Measurements from ENCODE around the gene PSMA4.
"Not testable (repeated sequence)": the region's sequence is repeated elsewhere in the genome, so short reads cannot be mapped to it uniquely, and the experiment has no call there.

Gene PSMA4

DNA sequence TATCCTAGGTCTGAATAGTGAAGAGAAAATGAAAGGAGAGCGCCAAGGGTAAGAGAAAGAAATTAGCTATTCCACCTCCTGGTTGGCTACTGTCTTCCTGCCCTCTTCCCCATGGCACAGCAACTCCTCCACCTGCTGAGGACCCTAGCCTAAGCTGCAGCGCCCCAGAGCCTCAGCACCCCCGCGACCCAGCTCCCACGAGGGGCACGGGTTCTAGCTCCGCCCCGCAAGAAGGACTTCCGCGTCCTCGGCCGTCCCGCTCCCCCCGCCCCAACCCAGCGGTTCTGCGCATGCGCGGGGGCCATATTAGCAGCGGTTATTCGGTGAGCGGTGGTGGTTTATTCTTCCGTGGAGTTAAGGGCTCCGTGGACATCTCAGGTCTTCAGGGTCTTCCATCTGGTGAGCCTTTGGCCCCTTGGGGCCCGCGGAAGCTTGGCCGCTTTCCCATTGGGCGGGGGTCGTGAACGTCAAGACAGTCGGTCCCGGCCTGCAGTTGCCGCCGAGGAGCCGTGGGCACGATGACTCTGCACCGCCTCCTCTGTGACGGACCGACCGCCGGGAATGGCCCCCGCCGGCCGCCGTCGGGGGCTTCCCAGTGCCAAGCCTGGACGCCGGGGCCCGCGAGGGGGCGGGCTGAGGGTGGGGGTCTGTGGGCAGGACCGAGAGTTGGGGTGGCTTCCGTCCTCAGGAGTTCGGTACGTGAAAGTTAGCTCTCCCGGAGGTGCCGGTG is at the start of gene PSMA4:
PSMA4 (plus strand) TSS at position 304 of the 730 bp plus-strand sequence. CDS start 1,484 bp downstream, outside the sequence.
- peak; percentile 95 for DNase-seq (ENCODE audit: low read depth)

DNA sequence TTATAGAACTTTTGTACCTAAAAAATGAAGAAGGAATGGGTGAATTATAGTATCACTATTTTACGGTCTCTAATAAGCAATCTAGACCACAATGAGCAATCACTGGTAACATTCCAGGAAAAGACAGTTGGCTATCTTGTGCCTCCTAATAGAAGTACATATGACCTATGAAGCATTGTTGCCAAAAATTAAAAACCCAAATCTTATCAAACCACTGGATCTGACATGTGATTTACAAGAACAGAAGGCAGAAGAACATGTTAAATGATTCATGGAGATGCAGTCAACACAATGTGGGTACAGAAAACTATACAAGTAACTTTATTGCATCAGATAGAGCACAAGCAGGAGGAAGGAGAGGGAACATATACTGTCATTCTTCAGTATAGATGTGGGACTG is 47.4 kb upstream of the PSMA4 start:
- DNase-seq (ENCODE audit: low read depth), result no peak

DNA sequence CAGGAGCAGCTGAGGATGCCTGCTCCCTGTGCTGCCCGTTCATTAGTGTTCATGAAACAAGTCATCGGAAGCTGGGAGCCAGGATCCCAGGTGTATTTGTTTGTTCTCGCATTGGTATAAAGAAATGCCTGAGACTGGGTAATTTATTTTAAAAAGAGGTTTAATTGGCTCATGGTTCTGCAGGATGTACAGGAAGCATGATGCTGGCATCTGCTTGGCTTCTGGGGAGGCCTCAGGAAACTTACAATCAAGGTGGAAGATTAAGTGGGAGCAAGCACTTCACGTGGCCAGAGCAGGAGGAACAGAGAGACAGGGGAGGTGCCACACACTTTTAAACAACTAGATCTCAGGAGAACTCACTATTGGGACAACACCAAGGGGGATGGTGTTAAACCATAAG is 38.4 kb upstream of the PSMA4 start:
- DNase-seq (ENCODE audit: low read depth), result no peak

- no peak for DNase-seq (ENCODE audit: low read depth)
These were observed 37.6 kb upstream of the PSMA4 start for GRCh38 chr15:78502641-78503040.

DNA sequence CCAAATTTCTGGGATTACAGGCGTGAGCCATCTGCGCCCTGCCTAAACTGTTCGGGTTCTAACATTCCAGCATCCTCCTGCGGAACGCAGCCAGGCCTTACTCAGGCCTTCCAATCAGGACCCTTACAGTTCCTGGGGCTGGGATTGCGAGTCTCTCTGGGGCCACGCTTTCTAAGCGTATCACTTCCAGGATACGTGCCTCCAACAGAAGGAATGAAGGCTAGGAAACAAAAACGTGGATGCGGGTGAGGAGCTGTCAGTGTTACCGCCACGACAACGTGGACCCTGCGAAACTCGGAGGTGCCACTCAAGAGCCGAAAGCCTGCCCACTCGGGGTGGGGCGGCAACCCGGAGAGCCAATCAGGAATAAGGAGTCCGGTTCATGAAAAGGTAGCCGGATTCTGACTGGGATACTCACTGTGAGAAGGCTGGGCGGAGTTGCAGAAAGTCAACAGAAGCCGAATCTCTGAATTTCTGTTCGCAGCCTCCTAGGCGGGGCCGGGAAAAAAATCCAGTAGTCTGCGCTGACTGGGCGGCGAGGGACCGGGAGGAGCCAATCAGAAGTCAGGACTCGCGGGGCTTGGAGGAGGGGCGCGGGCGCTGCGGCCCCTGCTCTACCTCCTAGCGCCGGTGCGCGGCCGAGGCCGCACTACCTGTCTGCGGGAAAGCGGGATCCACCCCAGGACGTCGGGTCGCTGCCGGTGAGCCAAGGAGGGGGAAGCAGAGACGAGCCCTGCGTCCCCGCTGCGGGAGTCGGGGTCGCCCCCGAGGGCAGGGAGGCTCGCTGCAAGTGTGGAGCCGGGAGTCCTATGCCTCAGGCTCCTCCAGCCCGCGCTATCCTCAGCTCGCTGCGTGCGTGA is 33.0 kb upstream of the PSMA4 start, which contains the start of gene HYKK:
HYKK (plus strand) TSS at position 607 of the 860 bp plus-strand sequence. CDS start 5,512 bp downstream, outside the sequence.
- DNase-seq (ENCODE audit: low read depth), result peak; percentile 36

DNA sequence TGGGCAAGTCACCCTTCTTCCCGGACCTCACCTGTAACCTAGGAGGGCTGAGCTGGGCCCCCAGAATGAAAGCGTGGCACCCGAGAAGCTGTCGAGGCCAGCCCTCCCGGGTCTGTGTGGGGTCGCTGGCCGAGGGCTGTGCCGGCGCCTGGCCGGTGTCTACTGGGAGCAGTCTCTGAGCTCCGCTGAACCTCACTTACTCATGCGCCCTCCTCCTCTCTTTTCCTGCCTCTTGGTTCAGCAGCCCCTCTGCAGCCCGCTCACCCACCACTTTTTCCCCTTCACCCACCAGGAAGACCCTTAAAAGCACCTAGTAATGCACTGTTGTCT is 32.4 kb upstream of the PSMA4 start:
- peak; percentile 2 for DNase-seq (ENCODE audit: low read depth)

- DNase-seq (ENCODE audit: low read depth), result no peak
These were observed 32.0 kb upstream of the PSMA4 start for GRCh38 chr15:78508272-78508671.

DNA sequence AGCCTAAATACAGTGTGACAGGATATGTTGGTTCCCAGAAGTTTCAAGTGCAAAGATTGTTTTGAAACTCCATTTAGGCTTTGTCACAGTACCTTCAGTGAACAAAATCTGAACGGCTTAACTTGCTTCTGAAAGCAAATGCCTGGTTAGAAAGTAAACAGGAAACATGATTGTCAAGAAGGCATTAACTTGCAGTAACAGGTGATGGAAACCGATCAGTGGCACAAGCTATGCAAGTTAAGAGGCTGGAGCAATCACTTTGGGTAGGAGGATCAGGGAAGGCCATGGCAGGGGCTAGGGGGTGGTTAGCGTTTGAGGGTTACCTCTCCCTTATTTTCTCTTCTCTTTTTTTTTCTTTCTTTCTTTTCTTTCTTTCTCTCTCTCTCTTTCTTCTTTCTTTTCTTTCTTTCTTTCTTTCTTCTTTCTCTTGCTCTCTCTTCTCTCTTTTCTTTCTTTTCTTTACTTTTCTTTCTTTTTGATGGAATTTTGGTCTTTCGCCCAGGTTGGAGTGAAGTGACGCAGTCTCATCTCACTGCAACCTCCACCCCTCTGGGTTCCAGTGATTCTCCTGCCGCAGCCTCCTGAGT is 30.4 kb upstream of the PSMA4 start:
- DNase-seq (ENCODE audit: low read depth), result no peak

GRCh38 chr15:78520035-78520434 is 20.2 kb upstream of the PSMA4 start:
- DNase-seq (ENCODE audit: low read depth), result not testable (repeated sequence)

GRCh38 chr15:78524230-78524629 is 16.0 kb upstream of the PSMA4 start:
- no peak for DNase-seq (ENCODE audit: low read depth)

DNA sequence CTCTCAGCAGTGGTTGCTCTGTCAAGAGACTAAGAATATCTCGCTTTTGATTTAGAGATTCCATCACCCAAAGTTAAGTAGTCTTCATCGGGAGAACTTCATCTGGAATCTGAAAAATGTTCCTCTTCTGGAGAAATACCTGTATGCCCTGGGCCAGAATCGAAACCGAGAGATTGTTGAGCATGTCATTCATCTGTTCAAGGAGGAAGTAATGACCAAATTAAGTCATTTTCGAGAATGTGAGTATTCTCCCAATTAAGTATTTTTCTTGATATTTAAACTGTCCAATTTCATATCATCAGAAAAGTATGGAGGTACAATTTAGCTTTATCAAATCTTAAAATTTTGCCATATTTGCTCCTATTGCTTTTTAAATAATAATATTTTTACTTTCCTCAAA is 12.9 kb upstream of the PSMA4 start:
- DNase-seq (ENCODE audit: low read depth), result no peak

DNA sequence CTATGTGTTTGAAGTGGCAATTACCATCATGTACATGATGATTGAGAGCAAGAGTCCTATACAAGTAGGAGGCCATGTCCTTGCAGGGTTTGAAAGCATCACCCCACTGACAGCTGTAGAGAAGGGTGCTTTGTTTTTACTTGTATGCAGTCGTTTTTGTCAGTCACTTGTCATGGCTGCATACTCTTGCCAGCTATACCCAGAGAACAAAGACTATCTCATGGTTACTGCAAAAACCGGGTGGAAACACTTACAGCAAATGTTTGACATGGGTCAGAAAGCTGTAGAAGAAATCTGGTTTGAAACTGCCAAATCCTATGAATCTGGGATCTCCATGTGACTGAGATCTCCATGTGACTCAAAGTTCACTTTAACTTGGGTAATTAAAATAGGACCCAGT is 6.9 kb upstream of the PSMA4 start:
- no peak for DNase-seq (ENCODE audit: low read depth)

DNA sequence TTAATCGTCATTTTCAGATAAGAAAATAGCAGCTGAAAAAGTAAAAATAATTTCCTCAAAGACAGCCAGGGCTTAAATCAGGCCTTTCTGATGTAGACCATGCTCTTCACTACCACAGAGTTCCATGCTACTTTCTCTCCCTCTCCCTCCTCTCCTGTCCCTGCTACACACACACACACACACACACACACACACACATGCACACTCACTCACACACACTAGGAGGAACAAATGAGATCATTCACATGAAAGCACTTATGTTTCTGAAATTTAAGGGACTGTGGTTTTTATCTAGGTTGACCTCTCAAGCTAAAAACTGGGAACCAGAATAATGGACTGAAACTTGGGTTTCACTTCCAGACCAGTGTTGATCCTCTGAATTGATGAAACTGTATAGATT is 4.1 kb upstream of the PSMA4 start:
- DNase-seq (ENCODE audit: low read depth), result no peak

DNA sequence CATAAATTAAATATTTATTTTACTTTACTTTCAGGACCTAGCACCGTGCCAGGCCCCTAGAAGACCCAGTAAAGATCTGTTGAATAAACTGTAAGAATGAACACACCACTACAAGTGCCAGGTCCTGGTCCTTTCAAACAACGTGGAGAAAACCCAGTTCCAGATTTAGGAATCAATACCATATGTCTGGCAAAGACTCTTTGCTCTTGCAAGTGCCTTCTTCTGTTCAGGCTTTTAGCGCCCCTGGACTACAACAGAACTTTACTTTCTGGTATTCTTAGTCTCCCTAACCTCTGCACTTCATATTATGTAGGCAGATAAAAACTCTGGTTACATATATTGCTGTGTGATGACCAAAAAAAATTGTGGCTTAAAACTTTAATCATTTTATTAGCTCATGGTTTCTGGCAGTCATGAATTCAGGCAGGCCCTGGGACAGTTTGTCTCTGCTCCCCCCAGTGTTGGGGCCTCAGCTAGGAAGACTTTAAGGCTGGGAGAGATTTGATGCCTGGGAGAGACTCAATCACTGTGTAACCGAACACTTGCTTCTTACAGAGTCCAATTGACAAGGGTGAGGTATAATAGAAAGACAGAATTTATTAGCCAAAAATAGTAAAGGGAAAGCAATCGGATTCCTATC is 2.9 kb upstream of the PSMA4 start:
- DNase-seq (ENCODE audit: low read depth), result no peak

GRCh38 chr15:78538358-78538757 is 1.9 kb upstream of the PSMA4 start:
- no peak for DNase-seq (ENCODE audit: low read depth)

- DNase-seq (ENCODE audit: low read depth), result not testable (repeated sequence)
These were observed 642 bp upstream of the PSMA4 start for GRCh38 chr15:78539464-78540140.

- no peak for DNase-seq (ENCODE audit: low read depth)
These were observed 863 bp downstream of the PSMA4 start for GRCh38 chr15:78540871-78541743.

- DNase-seq (ENCODE audit: low read depth), result no peak
These were observed 1.4 kb downstream of the PSMA4 start for GRCh38 chr15:78541744-78542034.

GRCh38 chr15:78542647-78543046 is 2.4 kb downstream of the PSMA4 start:
- DNase-seq (ENCODE audit: low read depth), result no peak

DNA sequence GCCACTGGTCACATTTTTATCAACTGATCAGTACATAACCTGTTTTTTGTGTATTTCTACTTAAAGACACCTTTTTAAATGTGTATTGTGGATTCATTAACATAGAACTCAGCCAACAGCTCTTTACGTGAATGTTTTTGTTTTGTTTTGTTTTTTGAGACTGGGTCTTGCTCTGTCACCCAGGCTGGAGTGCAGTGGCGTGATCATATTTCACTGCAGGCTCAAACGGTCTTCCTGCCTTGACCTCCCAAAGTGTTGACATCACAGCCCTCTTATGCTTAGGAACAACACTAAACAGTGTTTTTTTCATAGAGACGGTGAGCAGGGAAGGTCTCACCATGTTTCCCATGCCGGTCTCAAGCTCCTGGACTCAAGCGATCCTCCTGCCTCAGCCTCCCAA is 9.9 kb downstream of the PSMA4 start:
- no peak for DNase-seq (ENCODE audit: low read depth)

DNA sequence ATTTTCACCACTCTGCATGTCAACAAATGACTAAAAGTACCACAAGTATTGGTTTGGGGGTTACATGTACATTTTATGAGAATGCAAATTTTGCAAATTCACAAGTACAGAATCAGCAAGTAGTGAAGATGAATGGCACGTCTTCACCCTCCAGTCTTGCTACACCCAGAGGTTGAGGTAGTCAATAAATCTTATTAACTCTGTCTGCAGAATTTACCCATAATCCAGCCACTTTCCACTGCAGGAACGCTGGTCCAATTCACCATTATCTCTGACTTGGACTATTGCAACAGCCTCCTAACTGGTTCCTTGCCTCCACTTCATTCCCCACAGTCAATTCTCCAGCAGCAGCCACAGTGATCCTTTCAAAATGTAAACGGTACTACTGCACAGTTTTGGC is 10.6 kb downstream of the PSMA4 start:
- no peak for DNase-seq (ENCODE audit: low read depth)
